KG1 (cell line): ENCODE measurements around the gene GSC2.

Experiments
- DNase-seq: peaks from one replicate; lab custom pipeline; 2025; lab: John Stamatoyannopoulos, UW

GSC2 gene, protein sequence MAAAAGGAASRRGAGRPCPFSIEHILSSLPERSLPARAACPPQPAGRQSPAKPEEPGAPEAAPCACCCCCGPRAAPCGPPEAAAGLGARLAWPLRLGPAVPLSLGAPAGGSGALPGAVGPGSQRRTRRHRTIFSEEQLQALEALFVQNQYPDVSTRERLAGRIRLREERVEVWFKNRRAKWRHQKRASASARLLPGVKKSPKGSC

DNA sequence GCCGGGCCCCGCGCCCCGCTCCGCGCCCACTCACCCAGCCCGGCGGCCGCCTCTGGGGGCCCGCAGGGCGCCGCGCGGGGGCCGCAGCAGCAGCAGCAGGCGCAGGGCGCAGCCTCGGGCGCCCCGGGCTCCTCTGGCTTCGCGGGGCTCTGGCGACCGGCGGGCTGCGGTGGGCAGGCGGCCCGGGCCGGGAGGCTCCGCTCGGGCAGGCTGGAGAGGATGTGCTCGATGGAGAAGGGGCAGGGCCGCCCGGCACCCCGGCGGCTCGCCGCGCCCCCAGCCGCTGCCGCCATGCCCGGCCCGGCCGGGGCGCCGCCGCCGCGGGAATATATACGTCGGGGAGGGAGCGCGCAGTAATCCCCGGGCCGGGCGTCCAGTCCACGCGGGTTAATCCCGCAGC, at the start of gene GSC2:
GSC2 (minus strand) TSS at position 302 of the 400 bp plus-strand sequence; CDS start at position 293, 9 bp downstream.
- DNase-seq, result no peak

DNA sequence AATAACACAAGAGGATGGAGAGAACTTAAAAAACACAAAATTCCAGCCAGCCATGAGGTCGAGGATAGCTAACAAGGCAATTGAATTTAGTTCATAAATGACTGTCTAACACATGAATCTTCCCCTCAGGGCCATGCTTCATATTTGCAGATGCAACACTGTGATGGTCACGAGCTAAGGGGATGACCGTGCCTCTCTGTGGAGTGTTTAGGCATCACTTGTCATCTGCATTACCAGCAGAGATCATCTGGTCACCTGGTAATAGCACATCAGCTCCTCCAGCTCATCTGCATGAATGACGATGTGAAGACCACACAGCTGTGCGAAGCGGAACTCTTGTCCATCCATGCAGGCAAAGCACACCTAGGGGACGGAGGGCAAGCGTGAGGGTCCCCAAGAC, 49.4 kb upstream of the GSC2 start:
- no peak for DNase-seq

DNA sequence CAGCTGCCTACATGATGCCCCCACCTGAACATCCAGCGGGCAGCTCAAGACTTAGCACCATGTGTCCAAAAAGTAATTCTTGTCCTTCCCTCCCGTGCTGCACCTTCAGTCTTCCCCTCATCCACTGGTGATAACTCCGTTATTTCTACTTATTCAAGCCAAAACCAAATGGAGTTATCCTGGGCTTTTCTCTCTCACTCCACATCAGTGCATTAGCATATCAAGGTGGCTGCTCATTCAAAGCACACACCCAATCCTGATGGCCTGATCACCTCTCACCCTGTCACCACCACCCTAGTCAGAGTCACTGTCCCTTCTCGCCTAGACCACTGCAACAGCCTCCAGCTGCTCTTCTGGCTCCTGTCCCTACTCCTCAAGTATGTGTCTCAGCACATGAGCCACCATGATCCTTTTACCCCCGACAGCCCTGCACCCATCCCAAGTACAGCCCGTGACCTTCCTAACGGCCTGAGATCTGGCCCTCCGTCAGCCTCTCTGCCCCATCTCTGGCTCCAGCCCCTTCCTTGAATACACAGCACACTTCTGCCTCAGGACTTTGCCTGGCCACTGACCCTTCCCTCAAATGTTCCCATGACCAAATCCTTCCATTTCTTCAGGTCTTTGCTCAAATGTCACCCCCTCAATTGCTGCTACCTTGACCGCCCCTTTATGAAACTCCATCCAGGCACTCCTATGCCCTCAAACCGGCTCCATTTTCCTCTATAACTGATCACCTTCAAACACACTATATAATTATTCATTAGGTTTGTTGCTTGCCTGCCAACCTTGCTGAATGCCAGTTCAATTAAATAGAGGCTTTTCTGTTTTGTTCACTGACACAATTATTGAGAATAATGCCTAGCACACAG, 48.1 kb upstream of the GSC2 start:
- no peak for DNase-seq

DNA sequence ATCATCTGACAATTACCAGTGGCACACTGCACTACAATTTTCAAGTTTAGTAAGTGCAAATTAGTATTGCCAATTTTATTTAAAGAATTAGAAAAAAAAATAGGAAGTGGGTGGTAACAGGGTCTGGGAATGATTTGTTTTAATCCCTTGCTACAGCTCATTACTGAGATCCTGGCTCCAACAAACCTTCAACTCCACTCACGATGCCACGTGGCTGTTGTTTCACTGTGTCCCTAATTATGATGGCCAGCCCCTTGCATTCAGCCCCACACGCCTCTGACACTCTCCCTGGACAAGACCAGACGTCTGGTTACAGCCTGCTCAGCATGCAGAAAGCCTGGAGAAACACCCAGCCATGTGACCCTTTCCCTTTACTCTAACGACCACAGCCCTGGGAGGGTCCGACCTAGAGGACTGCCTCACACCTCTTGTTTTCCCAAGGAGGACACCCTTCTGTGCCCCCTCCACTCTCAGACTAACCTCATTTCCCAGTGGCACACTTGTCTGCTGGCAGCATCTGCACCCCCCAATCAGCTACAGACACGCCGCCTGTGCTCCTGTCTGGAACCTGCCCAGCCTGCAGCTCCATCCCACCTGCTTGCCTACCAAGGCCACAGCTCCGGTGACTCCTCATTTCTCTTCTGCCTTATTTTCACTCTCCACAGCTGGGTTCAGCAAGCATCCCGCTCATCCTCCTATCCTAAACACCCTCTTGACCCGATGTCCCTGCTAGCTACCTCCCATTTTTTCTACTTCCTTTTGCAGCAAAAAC, 46.9 kb upstream of the GSC2 start:
- DNase-seq, result no peak

DNA sequence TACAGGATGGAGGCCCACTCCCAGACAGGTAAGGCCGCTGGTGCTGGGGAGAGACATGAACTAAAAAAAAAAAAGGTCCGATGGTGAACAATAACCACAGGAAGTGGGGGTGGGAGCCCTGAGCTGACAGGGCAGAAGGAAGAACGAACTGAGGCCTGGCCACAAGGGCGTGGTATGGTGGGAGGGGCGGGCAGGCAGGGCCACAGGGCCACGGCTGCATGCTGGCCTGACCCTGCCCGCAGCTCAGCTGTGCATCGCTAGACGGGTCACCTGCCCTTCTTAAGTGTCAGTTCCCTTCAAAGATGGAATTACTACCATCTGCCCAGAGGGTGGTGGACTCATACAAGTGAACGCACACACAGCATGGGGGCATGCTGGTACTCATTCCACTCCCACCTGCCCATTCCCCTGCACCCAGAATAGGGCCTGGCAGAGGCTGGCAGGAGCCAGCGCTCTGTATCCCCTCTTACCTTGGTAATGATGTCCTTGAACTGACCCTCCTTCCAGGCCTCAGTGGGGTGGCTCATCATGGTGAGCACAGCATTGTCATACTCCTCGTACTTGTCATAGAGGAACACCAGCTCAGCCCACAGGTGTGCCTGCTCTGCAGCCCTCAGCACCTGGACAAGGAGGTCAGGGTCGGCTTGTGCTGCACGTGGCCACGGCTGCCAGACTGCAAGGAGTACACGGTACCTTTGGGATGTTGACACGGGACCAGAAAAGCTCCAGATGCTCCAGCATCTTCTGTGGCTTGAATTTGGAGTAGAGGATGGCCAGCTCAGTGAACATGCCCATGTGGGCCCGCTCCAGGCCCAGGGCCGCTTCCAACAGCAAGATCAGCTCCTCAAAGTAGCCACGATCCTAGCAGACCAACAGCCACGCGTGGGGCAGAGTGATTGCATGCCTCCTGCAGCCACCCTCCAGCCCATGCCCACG, 46.0 kb upstream of the GSC2 start:
- DNase-seq, result no peak

DNA sequence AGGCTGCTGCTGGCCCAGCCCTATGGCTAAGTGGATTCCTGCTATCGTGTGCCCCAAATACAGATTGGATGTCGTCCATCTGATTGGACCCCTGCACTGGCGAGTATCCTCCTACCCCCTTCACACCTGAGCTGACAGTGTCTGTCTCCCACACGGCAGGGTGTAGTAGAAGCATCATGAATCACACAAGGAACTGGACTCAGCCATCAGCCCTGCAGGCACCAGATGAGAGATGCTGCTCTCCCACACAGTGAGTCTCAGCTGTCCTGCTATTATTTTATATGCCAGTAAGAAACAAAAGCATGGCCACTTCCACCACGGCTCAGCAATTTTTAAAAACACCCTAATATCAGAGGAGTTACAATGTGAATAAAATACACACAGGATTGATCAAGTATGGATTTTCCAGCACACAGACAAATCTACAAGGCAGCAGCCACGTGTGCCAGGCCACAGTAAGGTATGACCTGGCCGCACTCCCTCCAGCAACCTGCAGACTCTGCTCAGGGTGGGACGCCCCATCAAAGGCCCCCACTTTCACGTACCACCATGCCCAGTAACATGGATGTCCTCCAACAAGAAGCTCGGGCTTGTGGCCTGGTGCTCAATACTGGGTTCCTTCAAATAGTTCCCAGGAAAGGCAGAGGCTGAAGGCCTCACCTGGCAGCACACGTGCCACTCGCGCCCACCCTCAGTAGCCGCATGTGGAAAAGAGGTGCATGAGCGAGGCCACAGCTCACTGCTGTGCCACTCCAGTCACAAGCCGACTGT, 44.9 kb upstream of the GSC2 start:
- DNase-seq, result no peak

DNA sequence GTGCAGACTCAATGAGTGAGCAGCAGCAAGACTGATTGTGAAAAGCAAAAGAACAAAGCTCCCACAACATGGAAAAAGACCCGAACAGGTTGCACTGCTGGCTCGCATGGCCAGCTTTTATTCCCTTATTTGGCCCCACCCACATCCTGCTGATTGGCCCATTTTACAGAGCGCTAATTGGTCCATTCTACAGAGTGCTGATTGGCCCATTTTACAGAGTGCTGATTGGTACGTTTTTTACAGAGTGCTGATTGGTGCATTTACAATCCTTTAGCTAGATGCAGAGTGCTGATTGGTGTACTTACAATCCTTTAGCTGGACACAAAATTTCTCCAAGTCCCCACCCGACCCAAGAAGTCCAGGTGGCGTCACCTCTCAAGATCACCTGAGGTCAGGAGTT, 43.8 kb upstream of the GSC2 start:
- no peak for DNase-seq

DNA sequence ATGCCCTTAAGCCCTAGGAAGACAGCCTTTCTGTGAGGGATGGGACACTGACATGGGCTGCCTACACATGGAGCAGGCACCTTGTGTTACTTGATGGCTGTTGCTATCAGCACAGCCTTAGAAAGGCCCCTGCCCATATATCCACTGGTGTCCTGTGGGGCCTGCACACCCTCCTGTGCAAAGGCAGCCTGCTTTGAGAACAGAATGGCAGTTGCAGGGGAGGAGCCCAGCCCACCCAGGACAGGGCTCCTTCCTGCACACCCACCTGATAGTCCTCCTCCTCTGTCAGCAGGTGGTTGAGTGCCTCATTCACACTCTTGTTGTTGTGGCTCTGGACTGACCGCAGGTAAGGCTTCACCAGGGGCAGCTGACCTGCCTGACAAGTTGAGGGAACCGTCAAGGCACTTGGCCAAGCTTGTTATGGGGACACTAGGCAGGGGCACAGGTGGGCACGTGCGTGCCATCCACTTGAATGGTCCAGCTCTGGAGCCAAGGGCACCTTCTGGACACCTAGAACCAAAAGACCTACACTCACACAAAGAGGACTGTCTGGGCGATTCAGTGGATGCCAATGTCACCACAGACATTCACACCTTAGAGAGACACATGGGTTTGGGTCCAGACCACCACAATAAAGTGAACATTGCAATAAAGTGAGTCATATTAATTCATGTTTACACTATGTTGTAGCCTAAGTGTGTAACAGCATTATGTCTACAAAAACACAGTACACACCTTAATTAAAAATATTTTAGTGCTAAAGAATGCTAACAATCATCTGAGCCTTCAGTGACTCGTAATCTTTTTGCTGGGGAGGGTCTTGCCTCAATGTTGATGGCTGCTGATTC, 37.8 kb upstream of the GSC2 start:
- no peak for DNase-seq

DNA sequence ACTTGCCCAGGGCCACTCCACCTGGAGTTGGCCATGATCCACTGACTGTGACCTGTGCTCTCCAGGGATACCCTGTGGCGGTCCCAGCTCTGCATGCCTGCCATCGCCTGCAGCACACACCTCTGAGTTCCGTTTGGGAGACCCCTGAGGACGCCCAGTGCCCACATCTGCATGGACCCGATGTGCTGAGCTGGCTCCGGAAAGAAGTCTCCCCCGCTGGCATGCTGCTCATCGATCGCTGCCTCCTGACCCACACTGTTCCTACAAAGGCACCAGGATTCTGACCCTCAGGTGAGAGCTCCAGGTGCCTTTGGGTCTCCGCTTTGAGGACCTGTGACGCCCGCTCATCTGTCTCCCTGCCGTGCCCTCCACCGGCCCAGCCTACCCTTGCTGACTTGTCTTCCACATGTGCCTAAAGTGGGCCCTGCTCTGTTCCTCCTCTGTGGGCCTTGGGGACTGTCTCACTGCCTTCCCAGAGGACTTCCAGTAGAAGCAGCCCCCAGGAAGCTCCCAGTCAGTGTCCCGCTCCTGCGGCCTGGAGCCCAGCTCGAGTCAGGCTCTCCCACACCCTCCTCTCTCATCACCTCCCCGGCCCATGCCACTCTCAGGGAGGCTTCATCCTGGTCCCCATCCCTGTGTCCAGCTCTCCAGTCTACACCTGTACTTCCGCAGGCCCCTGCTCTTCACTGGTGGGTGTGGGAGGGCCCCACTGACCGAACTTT, 34.3 kb upstream of the GSC2 start:
- DNase-seq, result no peak

DNA sequence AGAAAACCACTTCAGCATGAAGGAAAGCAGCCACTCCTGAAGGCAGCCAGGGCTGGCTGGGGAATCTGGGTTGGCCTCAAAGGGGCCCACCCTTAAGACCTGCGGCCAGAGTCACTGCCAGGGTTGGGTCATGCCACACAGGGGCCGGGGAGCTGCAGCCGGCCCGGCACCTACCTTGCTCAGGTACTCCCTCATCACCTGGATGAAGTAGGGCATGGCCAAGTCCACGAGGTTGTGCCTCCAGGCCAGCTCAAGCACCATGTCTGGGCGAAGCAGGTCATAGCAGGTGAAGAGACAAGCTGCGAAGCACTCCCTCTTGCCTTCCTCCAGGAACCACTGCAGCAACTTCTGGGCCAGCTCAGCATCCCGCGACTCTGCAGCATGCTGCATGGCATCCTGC, 33.1 kb upstream of the GSC2 start:
- DNase-seq, result no peak

DNA sequence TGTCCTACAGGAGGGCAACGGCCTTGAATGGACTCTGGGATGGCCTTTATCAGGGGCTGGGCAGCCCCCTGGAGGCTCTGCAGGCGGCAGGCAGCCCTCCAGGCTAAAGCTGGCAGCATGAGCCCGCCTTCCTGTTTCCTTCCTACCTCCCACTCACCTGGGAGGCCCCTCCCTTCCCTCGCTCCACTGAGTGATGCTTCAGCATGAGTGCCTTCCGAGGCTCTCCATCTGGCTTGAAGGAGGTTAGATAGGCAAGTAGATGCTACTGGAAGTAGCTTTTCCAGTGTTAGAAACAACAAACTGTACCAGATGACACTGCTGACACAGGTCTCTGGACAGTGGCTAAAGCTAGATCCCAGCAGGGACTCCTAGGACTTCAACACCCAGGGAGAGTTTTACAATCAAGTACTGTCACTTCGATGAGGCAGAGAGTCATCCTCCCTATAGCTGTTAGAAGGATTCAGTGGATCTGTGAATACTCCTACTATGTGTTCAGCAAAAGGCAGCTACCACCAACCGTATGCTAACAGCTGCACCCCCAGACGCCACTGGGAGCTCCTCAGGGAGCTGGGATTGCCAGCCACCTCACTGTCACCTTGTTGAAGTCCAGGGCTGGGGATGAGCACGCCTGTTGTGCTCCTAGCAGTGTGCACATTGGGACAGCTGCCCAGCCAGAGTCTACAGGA, 32.5 kb upstream of the GSC2 start:
- DNase-seq, result no peak

DNA sequence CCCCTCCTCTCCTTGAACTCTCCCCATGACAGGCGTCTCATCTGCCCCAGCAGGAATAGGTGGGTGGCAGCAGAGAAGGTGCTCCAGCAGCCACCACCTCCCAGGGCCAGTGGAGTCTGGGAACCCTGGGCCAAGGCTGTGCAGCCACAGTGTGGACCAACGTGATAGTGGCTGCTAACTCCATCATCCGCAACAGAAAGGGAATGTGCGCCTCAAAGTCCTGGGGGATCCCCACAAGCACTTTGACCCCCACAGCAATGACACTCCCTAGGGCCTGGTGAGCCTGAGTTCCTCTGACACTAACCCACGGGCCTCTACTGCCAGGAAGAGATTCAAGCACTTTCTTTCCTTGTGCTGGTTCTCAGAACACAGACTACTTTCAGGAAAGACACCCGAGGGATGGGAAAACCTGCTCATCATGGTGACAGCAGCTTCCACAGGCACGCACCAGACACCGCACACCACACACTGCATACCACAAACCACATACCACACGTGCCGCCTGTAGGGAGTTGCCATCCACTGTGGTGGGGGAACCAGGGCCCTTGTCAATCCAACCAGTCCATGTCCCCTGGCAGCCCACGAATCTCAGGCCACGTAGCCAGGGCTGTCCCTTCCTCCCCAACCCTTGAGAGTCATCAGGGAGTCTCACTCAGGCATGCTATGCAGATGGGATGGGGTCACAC, 31.8 kb upstream of the GSC2 start:
- no peak for DNase-seq

DNA sequence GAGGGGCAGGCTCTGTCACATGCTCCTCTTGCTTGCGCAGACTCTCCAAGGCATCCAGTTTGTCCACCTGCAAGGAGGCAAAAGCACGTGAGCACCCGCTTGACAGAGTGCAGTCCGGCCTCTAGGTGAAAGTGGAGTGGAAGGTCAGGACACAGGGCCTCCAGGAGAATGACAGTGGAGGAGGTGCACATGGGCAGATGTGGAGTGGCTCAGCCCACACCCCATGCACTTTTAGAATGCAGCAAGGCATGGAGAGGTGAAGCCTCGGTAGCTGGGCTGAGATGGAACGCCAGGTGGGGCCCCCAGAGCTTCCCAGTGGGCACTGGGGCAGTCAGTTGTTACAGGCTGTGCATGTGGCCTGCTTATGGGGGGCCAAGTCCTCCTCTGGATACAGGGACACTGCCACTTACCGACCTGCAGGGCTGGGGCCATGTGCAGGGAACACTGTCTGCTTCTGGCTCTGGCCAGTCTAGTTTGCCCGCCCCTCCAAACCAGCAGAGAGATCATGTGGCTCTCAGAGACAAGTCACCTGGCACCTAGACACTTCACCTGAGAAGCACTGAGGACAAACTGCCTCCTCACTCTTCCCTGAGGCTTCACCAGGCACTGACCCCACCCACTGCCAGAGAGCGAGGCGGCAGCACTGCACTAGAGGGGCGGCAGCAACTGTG, 30.8 kb upstream of the GSC2 start:
- no peak for DNase-seq

DNA sequence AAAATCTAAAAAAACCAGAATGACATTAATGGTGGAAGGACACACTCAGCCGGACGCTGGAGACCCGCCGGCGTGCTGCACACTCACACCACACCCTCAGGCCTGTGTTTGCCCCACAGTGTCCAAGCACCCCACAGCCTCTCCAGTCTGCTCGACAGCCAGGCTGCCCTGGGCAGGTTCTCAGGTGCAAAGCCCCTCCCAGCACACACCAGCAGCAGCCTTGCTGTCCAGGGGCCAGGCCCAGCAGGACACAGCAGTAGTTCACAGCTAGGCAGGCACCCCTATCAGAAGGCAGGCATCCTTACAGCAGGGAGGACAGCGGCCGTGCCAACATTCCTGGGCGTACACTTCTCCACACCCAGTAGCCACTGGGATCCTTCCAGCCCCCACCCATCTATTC, 30.1 kb upstream of the GSC2 start:
- no peak for DNase-seq

DNA sequence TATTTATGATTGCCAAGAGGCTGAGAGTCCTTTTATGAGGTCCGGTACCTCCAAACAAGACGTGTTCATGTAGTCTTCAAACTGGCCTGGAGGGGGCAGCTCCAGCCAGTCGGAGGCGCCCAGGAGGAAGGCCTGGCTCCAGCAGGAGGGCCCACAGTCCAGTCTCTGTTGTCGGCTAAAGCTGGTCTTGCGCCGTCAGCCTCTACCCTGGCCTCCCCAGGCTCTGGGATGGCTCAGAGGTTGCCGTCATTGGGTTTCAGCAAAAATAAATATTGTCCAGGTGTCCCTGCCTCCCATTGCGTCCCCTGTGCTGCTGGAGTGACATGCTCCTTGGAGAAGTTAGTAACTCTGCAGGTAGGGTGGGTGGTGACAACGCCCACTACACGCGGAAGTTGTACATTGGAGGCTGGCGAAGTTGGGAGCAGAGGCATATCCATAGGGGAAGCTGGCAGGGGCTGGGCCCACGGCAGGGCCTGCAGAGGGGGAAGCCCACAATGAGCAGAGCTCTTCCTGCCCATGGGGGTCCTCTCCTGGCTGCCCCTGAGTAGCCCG, 29.5 kb upstream of the GSC2 start:
- no peak for DNase-seq

DNA sequence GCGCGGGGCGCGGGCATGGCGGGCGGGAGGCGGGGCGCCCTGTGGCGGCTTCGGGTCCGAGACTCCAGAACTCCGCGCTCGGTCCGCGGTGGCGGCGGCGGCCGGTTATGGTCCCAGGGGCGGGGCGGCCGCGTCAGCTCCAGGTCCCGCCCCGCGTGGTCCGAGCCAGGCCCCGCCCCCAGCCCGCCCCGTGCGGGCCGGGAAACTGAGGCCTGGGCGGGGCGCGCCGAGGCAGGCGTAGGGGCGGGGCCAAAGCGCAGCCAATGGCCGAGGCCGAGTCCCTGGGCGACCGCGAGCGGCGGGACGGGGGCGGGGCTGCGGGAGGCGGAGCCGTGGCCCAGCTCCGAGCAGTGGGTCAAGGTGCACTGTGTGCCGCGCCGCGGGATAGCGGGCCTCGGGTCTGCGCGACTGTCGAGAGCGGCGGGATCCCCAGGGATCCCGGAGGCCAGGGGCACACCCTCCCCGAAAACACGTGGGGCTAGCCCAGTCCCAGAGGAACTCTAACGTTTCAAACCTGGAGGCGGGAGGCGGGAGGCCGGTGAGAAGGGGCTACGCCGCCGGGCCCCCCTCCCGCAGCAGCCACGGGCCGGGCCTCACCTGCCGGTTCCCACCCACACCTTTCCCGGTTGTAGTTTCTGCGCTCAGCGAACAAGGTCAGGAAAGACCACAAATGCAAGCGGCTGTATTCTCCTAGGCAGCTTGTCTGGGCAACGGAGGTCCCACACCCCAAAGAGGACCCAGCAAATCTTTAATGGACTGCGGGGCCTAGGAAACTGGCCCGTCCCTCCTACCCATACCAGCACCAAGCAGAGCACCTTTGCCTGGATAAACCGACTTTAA, 28.8 kb upstream of the GSC2 start, which contains the start of gene SLC25A1:
SLC25A1 (minus strand) TSS at position 80 of the 840 bp plus-strand sequence; CDS start at position 17, 63 bp downstream.
- peak; percentile 71 for DNase-seq
